PFSK-1 (cell line): ENCODE results near the gene CRX.

Source experiments
- FOXP2 ChIP-seq: optimal IDR thresholded peaks from 2 replicates; pipeline ENCODE3; 2011; ENCODE audit warnings: borderline replicate concordance, control low read depth, inconsistent platforms; ENCODE audit not compliant: insufficient read depth; ENCODE audit errors: extremely low read length, extremely low read depth
- POLR2AphosphoS5 ChIP-seq: IDR thresholded peaks from 2 replicates; pipeline ENCODE4 v1.6.1; 2012; ENCODE audit warnings: low read depth, mild to moderate bottlenecking, control low read depth, low read length, moderate library complexity
- REST ChIP-seq, 2 experiments: IDR thresholded peaks; 2 replicates each; pipeline versions ENCODE4 v1.6.1 to v1.8.0; 2011 to 2012; ENCODE audit warnings: low read depth in 2 of 2, low read length in 2 of 2, control low read depth in 1 of 2, inconsistent platforms in 1 of 2, mild to moderate bottlenecking in 1 of 2, moderate library complexity in 1 of 2; ENCODE audit not compliant: insufficient read depth in 1 of 2
- SIN3A ChIP-seq: IDR thresholded peaks from 2 replicates; pipeline ENCODE4 v1.6.1; 2012; ENCODE audit warnings: mild to moderate bottlenecking, low read length, moderate library complexity, borderline replicate concordance; ENCODE audit not compliant: insufficient read depth
- TAF1 ChIP-seq: IDR thresholded peaks from 2 replicates; pipeline ENCODE4 v1.6.1; 2012; ENCODE audit warnings: low read length, control low read depth, borderline replicate concordance; ENCODE audit not compliant: insufficient read depth

CRX gene

GRCh38 chr19:47839913-47840312 lies 18.2 kb downstream of the CRX start:
- TF ChIP-seq REST (IDR thresholded peaks at IDR 0.05; ENCODE audit: insufficient read depth in 1 of 2, low read depth in 2 of 2, low read length in 2 of 2) (no peak), POLR2AphosphoS5 (no peak), SIN3A (no peak), TAF1 (no peak), FOXP2 (no peak)

GRCh38 chr19:47842941-47843340 lies 21.2 kb downstream of the CRX start:
- no peak for TF ChIP-seq REST (IDR thresholded peaks at IDR 0.05; ENCODE audit: insufficient read depth in 1 of 2, low read depth in 2 of 2, low read length in 2 of 2)
- no peak for TF ChIP-seq TAF1

GRCh38 chr19:47848425-47848822 lies 26.7 kb downstream of the CRX start:
- TF ChIP-seq POLR2AphosphoS5: no peak
- no peak for TF ChIP-seq SIN3A
- no peak for TF ChIP-seq FOXP2
- TF ChIP-seq TAF1: no peak
- TF ChIP-seq REST (IDR thresholded peaks at IDR 0.05; ENCODE audit: insufficient read depth in 1 of 2, low read depth in 2 of 2, low read length in 2 of 2): no peak

GRCh38 chr19:47848823-47849473 lies 27.2 kb downstream of the CRX start:
- no peak for TF ChIP-seq SIN3A
- TF ChIP-seq REST (IDR thresholded peaks at IDR 0.05; ENCODE audit: insufficient read depth in 1 of 2, low read depth in 2 of 2, low read length in 2 of 2): no peak
- no peak for TF ChIP-seq FOXP2
- TF ChIP-seq POLR2AphosphoS5: no peak
- no peak for TF ChIP-seq TAF1

- TF ChIP-seq POLR2AphosphoS5: no peak
- TF ChIP-seq TAF1: no peak
- TF ChIP-seq SIN3A: no peak
- no peak for TF ChIP-seq REST (IDR thresholded peaks at IDR 0.05; ENCODE audit: insufficient read depth in 1 of 2, low read depth in 2 of 2, low read length in 2 of 2)
- TF ChIP-seq FOXP2: no peak
Measured at GRCh38 chr19:47853003-47853402, 31.3 kb downstream of the CRX start.
